Measurements from ENCODE around the gene DOCK2. TPM values are rescaled to one million over a fixed set of nuclear protein-coding genes. Genes with fewer than 3 reads are reported as not detected.

DOCK2 gene
- total RNA-seq, 1 experiment from 2014 or later, result 13.3 TPM

GRCh38 chr5:170120576-170120975 is 483.5 kb downstream of the DOCK2 start:
- DNase-seq (ENCODE audit: low read depth), result no peak

- DNase-seq (ENCODE audit: low read depth), result no peak
Observed at GRCh38 chr5:170121321-170121720, 484.2 kb downstream of the DOCK2 start.

- DNase-seq (ENCODE audit: low read depth), result no peak
Observed at GRCh38 chr5:170126061-170126460, 489.0 kb downstream of the DOCK2 start.

GRCh38 chr5:170126626-170127025 is 489.6 kb downstream of the DOCK2 start:
- DNase-seq (ENCODE audit: low read depth), result no peak

GRCh38 chr5:170131235-170131634 is 494.2 kb downstream of the DOCK2 start:
- DNase-seq (ENCODE audit: low read depth), result no peak

GRCh38 chr5:170132269-170132975 is 495.3 kb downstream of the DOCK2 start:
- peak; percentile 19 for DNase-seq (ENCODE audit: low read depth)

Other genes with a start within 250 kb of the DOCK2 start
- gene SPDL1, start 53.5 kb upstream of the DOCK2 start, total RNA-seq (2014; rRNA removed; shearing (Covaris generic)), result 172 and 182 TPM in 2 replicates

Measured in Daoy (cell line).